GM15510 (cell line): ENCODE results near the gene RAX2.

Experiments
- POLR2A ChIP-seq: IDR thresholded peaks from 3 replicates; pipeline ENCODE4 v1.6.1; 2011; ENCODE audit warnings: borderline replicate concordance; ENCODE audit not compliant: insufficient read length; ENCODE audit errors: extremely low read depth

RAX2 gene

GRCh38 chr19:3784607-3785450, 12.8 kb upstream of the RAX2 start:
- TF ChIP-seq POLR2A, result no peak

GRCh38 chr19:3783660-3784584, 11.9 kb upstream of the RAX2 start:
- TF ChIP-seq POLR2A, result no peak

- TF ChIP-seq POLR2A, result no peak
These were observed 10.9 kb upstream of the RAX2 start for GRCh38 chr19:3782903-3783302.

GRCh38 chr19:3782330-3782729, 10.3 kb upstream of the RAX2 start:
- TF ChIP-seq POLR2A, result no peak

- no peak for TF ChIP-seq POLR2A
These were observed 9.6 kb upstream of the RAX2 start for GRCh38 chr19:3781603-3782002.

GRCh38 chr19:3780786-3781304, 8.8 kb upstream of the RAX2 start:
- no peak for TF ChIP-seq POLR2A

GRCh38 chr19:3778899-3779723, 7.1 kb upstream of the RAX2 start:
- TF ChIP-seq POLR2A, result no peak

- TF ChIP-seq POLR2A, result no peak
These were observed 6.3 kb upstream of the RAX2 start for GRCh38 chr19:3778104-3778867.

- no peak for TF ChIP-seq POLR2A
These were observed 4.5 kb upstream of the RAX2 start for GRCh38 chr19:3776479-3777040.

GRCh38 chr19:3775831-3776230, 3.8 kb upstream of the RAX2 start:
- TF ChIP-seq POLR2A, result no peak

- no peak for TF ChIP-seq POLR2A
These were observed 3.3 kb upstream of the RAX2 start for GRCh38 chr19:3775374-3775711.

- no peak for TF ChIP-seq POLR2A
These were observed 2.8 kb upstream of the RAX2 start for GRCh38 chr19:3774621-3775373.
